ENCODE data around the gene NRIP3. TPM values are rescaled to one million over a fixed set of nuclear protein-coding genes. Genes with fewer than 3 reads are reported as not detected.

The NRIP3 gene
- total RNA-seq, result 1 to 10 TPM; 2.1 to 2.2 TPM

GRCh38 chr11:9003573-9004182 lies at the start of gene NRIP3:
TSS of gene NRIP3 (minus strand) at chr11:9004001. CDS start at chr11:9003935, 66 bp downstream.
- intact Hi-C loops (cut with DNase I, micrococcal nuclease), result loop anchor here (1.0 to 5.0 kb wide), 11 partner anchors 39 to 1304 kb away; partner anchors contain the start of genes ADM (in 1 of the 2), IPO7 (in 1 of the 2), TMEM9B (in 1 of the 2) and ZNF143 (in 1 of the 2)
- Mint-ChIP-seq H3K27ac (peak within 1 kb of the TSS; percentile 38), H3K27me3 (peaks cover 34% of the 10 kb centered on the region), H3K36me3 (ENCODE audit: low read depth) (no peaks in the 10 kb centered on the region), H3K4me3 (peak within 1 kb of the TSS; percentile 65), H3K4me1 (peaks cover 27% of the 10 kb centered on the region), H3K9me3 (ENCODE audit: low read depth) (no peaks in the 10 kb centered on the region)
- ATAC-seq, result peak; percentile 41
- DNase-seq, result peak; percentile 82
- ChIA-PET POLR2A (interaction anchor here (0.6 to 1.1 kb wide), 3 partner anchors 40 to 136 kb away, joined by 3 to 4 read pairs (median 3); partner anchors contain the start of gene TMEM9B), CTCF (interaction anchor here (0.6 to 2.4 kb wide), 4 partner anchors 12 to 579 kb away, joined by 3 to 14 read pairs (median 4); no protein-coding TSS in a partner anchor)

- H3K4me3 Mint-ChIP-seq, result no peak overlapping the region
- no peak overlapping the region for H3K27ac Mint-ChIP-seq
- CTCF ChIA-PET, result interaction anchor here (0.6 to 1.1 kb wide), 2 partner anchors 34 to 98 kb away, joined by 3 to 5 read pairs; no protein-coding TSS in a partner anchor
These were observed 48.5 kb upstream of the NRIP3 start for GRCh38 chr11:9052316-9052715.

GRCh38 chr11:9049959-9050358 lies 46.2 kb upstream of the NRIP3 start:
- Mint-ChIP-seq H3K9me3 (ENCODE audit: low read depth) (no peaks in the 10 kb centered on the region), H3K36me3 (ENCODE audit: low read depth) (no peaks in the 10 kb centered on the region), H3K27ac (no peak overlapping the region), H3K27me3 (no peaks in the 10 kb centered on the region), H3K4me1 (no peaks in the 10 kb centered on the region), H3K4me3 (no peak overlapping the region)
- ChIA-PET POLR2A (no interaction called here), CTCF (interaction anchor here (0.6 to 1.4 kb wide), 3 partner anchors 9 to 574 kb away, joined by 3 read pairs; no protein-coding TSS in a partner anchor)
- ATAC-seq (no peak), DNase-seq (no peak)
- intact Hi-C loops (cut with DNase I, micrococcal nuclease), result no loop called here

More at GRCh38 chr11:9052316-9052715, 48.5 kb upstream of the NRIP3 start:
- intact Hi-C loops (cut with DNase I, micrococcal nuclease), result no loop called here
- H3K4me1 Mint-ChIP-seq, result no peaks in the 10 kb centered on the region
- H3K9me3 Mint-ChIP-seq (ENCODE audit: low read depth), result no peaks in the 10 kb centered on the region
- H3K36me3 Mint-ChIP-seq (ENCODE audit: low read depth), result no peaks in the 10 kb centered on the region
- DNase-seq, result no peak
- peaks cover 3% of the 10 kb centered on the region for H3K27me3 Mint-ChIP-seq
- POLR2A ChIA-PET, result no interaction called here
- no peak for ATAC-seq

- H3K4me3 Mint-ChIP-seq, result no peak overlapping the region
- no peaks in the 10 kb centered on the region for H3K4me1 Mint-ChIP-seq
- ChIA-PET CTCF (interaction anchor here (0.5 to 2.1 kb wide), 4 partner anchors 32 to 458 kb away, joined by 3 to 8 read pairs (median 4); no protein-coding TSS in a partner anchor), POLR2A (no interaction called here)
- DNase-seq (no peak), ATAC-seq (no peak)
- no peaks in the 10 kb centered on the region for H3K9me3 Mint-ChIP-seq (ENCODE audit: low read depth)
- no peaks in the 10 kb centered on the region for H3K36me3 Mint-ChIP-seq (ENCODE audit: low read depth)
- H3K27ac Mint-ChIP-seq, result no peak overlapping the region
- H3K27me3 Mint-ChIP-seq, result no peaks in the 10 kb centered on the region
- intact Hi-C loops (cut with DNase I, micrococcal nuclease), result no loop called here
These were observed 44.2 kb upstream of the NRIP3 start for GRCh38 chr11:9047964-9048523.

GRCh38 chr11:9046481-9046880 lies 42.7 kb upstream of the NRIP3 start:
- DNase-seq, result no peak
- intact Hi-C loops (cut with DNase I, micrococcal nuclease), result no loop called here
- Mint-ChIP-seq H3K36me3 (ENCODE audit: low read depth) (no peaks in the 10 kb centered on the region), H3K27me3 (no peaks in the 10 kb centered on the region), H3K4me3 (no peak overlapping the region), H3K4me1 (no peaks in the 10 kb centered on the region), H3K27ac (no peak overlapping the region), H3K9me3 (ENCODE audit: low read depth) (no peaks in the 10 kb centered on the region)
- ATAC-seq, result no peak
- ChIA-PET POLR2A (no interaction called here), CTCF (interaction anchor here (0.7 to 2.1 kb wide), 3 partner anchors 31 to 91 kb away, joined by 3 to 8 read pairs (median 6); no protein-coding TSS in a partner anchor)

- H3K27ac Mint-ChIP-seq, result no peak overlapping the region
- ATAC-seq (no peak), DNase-seq (no peak)
- no peaks in the 10 kb centered on the region for H3K4me1 Mint-ChIP-seq
- H3K36me3 Mint-ChIP-seq (ENCODE audit: low read depth), result no peaks in the 10 kb centered on the region
- peaks cover 7% of the 10 kb centered on the region for H3K27me3 Mint-ChIP-seq
- CTCF ChIA-PET, result no interaction called here
- no peaks in the 10 kb centered on the region for H3K9me3 Mint-ChIP-seq (ENCODE audit: low read depth)
- POLR2A ChIA-PET, result no interaction called here
- no peak overlapping the region for H3K4me3 Mint-ChIP-seq
- intact Hi-C loops (cut with DNase I, micrococcal nuclease), result no loop called here
These were observed 38.7 kb upstream of the NRIP3 start for GRCh38 chr11:9042488-9042887.

- H3K36me3 Mint-ChIP-seq (ENCODE audit: low read depth), result no peaks in the 10 kb centered on the region
- ChIA-PET POLR2A (no interaction called here), CTCF (interaction anchor here (0.7 kb wide), 1 partner anchor 322 kb away, joined by 3 read pairs; no protein-coding TSS in a partner anchor)
- H3K4me3 Mint-ChIP-seq, result no peak overlapping the region
- H3K9me3 Mint-ChIP-seq (ENCODE audit: low read depth), result no peaks in the 10 kb centered on the region
- H3K27me3 Mint-ChIP-seq, result peaks cover 8% of the 10 kb centered on the region
- ATAC-seq (no peak), DNase-seq (no peak)
- H3K4me1 Mint-ChIP-seq, result no peaks in the 10 kb centered on the region
- intact Hi-C loops (cut with DNase I, micrococcal nuclease), result no loop called here
- no peak overlapping the region for H3K27ac Mint-ChIP-seq
These were observed 37.9 kb upstream of the NRIP3 start for GRCh38 chr11:9041747-9042146.

GRCh38 chr11:9040410-9040809 lies 36.6 kb upstream of the NRIP3 start:
- no peak overlapping the region for H3K4me3 Mint-ChIP-seq
- intact Hi-C loops (cut with DNase I, micrococcal nuclease), result no loop called here
- no peak overlapping the region for H3K27ac Mint-ChIP-seq
- peaks cover 8% of the 10 kb centered on the region for H3K27me3 Mint-ChIP-seq
- ChIA-PET CTCF (interaction anchor here (0.8 kb wide), 1 partner anchor 23 kb away, joined by 3 read pairs; no protein-coding TSS in a partner anchor), POLR2A (no interaction called here)
- ATAC-seq (no peak), DNase-seq (no peak)
- no peaks in the 10 kb centered on the region for H3K36me3 Mint-ChIP-seq (ENCODE audit: low read depth)
- no peaks in the 10 kb centered on the region for H3K9me3 Mint-ChIP-seq (ENCODE audit: low read depth)
- H3K4me1 Mint-ChIP-seq, result no peaks in the 10 kb centered on the region

GRCh38 chr11:9039863-9040262 lies 36.1 kb upstream of the NRIP3 start:
- Mint-ChIP-seq H3K9me3 (ENCODE audit: low read depth) (no peaks in the 10 kb centered on the region), H3K4me3 (no peak overlapping the region), H3K36me3 (ENCODE audit: low read depth) (no peaks in the 10 kb centered on the region), H3K27ac (no peak overlapping the region), H3K4me1 (no peaks in the 10 kb centered on the region), H3K27me3 (peaks cover 8% of the 10 kb centered on the region)
- CTCF ChIA-PET, result interaction anchor here (0.8 kb wide), 1 partner anchor 23 kb away, joined by 3 read pairs; no protein-coding TSS in a partner anchor
- intact Hi-C loops (cut with DNase I, micrococcal nuclease), result no loop called here
- ATAC-seq, result no peak
- DNase-seq, result no peak
- POLR2A ChIA-PET, result no interaction called here

GRCh38 chr11:9039198-9039597 lies 35.4 kb upstream of the NRIP3 start:
- ChIA-PET POLR2A (no interaction called here), CTCF (interaction anchor here (0.8 to 1.2 kb wide), 3 partner anchors 23 to 235 kb away, joined by 3 to 5 read pairs (median 3); no protein-coding TSS in a partner anchor)
- Mint-ChIP-seq H3K36me3 (ENCODE audit: low read depth) (no peaks in the 10 kb centered on the region), H3K9me3 (ENCODE audit: low read depth) (no peaks in the 10 kb centered on the region), H3K27ac (no peak overlapping the region), H3K4me1 (no peaks in the 10 kb centered on the region), H3K27me3 (peaks cover 8% of the 10 kb centered on the region), H3K4me3 (no peak overlapping the region)
- ATAC-seq (no peak), DNase-seq (no peak)
- intact Hi-C loops (cut with DNase I, micrococcal nuclease), result no loop called here

GRCh38 chr11:9038541-9038940 lies 34.7 kb upstream of the NRIP3 start:
- intact Hi-C loops (cut with DNase I, micrococcal nuclease), result no loop called here
- ChIA-PET CTCF (interaction anchor here (0.8 to 1.2 kb wide), 3 partner anchors 23 to 234 kb away, joined by 3 to 5 read pairs (median 3); no protein-coding TSS in a partner anchor), POLR2A (no interaction called here)
- H3K27me3 Mint-ChIP-seq, result peaks cover 8% of the 10 kb centered on the region
- H3K4me1 Mint-ChIP-seq, result no peaks in the 10 kb centered on the region
- DNase-seq (no peak), ATAC-seq (no peak)
- H3K36me3 Mint-ChIP-seq (ENCODE audit: low read depth), result no peaks in the 10 kb centered on the region
- no peaks in the 10 kb centered on the region for H3K9me3 Mint-ChIP-seq (ENCODE audit: low read depth)
- no peak overlapping the region for H3K4me3 Mint-ChIP-seq
- H3K27ac Mint-ChIP-seq, result no peak overlapping the region

All from activated CD4-positive, alpha-beta T cell treated with anti-CD3 and anti-CD28 coated beads for 36 hours (primary cell).